Measurements from ENCODE around the gene CCDC197.

Gene CCDC197

GRCh38 chr14:93980456-93981201 is 16.5 kb upstream of the CCDC197 start:
- TF ChIP-seq, protein P1, sequence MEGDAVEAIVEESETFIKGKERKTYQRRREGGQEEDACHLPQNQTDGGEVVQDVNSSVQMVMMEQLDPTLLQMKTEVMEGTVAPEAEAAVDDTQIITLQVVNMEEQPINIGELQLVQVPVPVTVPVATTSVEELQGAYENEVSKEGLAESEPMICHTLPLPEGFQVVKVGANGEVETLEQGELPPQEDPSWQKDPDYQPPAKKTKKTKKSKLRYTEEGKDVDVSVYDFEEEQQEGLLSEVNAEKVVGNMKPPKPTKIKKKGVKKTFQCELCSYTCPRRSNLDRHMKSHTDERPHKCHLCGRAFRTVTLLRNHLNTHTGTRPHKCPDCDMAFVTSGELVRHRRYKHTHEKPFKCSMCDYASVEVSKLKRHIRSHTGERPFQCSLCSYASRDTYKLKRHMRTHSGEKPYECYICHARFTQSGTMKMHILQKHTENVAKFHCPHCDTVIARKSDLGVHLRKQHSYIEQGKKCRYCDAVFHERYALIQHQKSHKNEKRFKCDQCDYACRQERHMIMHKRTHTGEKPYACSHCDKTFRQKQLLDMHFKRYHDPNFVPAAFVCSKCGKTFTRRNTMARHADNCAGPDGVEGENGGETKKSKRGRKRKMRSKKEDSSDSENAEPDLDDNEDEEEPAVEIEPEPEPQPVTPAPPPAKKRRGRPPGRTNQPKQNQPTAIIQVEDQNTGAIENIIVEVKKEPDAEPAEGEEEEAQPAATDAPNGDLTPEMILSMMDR (IDR thresholded peaks at IDR 0.05; ENCODE audit: extremely low read depth, missing control alignments), result no peak
- no peak for DNase-seq (ENCODE audit: low spot score)

DNA sequence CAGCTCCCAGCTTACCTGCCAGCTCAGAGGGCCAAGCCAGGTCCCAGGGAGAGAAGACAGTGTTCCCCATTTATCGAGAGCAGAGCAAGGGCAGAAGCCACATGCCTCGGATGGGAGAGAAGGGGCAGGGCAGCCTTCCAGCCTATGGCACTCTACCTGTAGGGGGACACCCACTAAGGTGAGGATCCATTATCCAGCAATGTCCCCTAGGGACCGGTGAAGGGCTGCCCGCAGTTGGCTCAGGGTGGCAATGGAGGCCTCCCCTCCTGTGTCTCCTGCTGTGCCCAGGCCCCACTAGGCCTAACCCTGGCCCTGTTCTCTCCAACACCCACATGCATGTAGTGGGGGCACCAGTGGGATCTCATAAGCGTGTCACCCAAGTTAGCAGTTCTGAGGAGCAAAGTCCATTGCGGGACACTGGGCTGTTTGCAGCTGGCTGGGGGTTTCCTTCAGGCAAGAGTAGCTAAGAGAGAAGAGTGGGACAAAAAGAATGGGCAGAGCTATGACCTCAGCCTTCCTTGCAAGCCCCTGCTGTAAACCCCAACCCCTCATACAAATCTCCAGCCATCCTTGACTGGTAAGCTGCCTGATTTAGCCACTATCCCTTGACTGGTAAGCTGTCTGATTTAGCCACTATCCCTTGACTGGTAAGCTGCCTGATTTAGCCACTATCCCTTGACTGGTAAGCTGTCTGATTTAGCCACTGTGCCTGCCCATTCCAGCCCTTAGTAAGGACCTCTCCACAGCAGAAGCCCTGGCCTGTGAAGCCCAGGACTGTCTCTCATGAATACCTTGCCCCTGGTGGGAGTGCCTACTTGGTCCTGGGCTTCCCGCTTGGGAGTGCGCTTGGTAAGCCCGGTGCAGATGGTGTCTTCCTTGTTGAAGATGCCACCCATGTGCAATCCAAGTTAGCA is 15.5 kb upstream of the CCDC197 start:
- TF ChIP-seq, protein P1 (IDR thresholded peaks at IDR 0.05; ENCODE audit: extremely low read depth, missing control alignments), result no peak
- DNase-seq (ENCODE audit: low spot score), result no peak

DNA sequence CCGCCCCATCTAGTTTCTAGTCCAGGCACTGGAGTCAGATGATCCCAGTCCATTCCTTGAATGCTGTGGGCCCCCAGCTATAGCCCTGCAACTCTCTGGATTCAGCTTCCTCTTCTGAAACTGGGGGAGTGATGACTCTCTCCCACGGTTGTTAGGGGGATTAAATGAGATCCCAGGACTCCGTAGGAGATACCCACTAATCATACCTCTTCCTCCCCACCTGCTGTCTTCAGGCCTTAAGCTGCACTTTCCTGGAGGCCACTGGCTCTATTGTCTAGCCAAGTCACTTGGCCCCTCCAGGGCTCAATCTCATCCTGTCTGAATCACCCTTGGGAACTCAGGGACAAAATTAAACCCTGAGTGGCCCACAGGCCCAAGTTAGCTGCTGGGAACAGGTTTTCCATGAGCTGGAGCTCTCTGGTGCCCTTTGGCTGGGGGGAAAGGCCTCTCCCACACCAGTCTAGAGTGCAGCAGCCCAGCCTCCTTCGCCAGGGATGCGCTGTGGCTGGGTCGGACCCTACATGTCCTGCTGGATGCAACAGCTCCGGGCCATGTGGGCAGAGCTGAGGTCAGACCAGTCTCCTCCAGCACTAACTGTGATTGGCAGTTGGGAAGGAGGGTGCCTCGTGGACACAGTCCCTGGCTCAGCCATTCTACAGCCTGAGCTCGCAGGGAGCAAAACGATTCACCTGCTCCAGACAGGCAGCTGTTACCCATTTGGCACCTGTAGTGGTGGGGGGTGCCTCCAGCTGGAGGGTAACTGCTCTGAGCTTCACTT is 14.7 kb upstream of the CCDC197 start:
- no peak for DNase-seq (ENCODE audit: low spot score)
- TF ChIP-seq, protein P1 (IDR thresholded peaks at IDR 0.05; ENCODE audit: extremely low read depth, missing control alignments), result no peak

GRCh38 chr14:93984070-93984469 is 13.0 kb upstream of the CCDC197 start:
- DNase-seq (ENCODE audit: low spot score), result no peak
- TF ChIP-seq, protein P1 (IDR thresholded peaks at IDR 0.05; ENCODE audit: extremely low read depth, missing control alignments), result no peak

GRCh38 chr14:93984987-93985410 is 12.1 kb upstream of the CCDC197 start:
- TF ChIP-seq, protein P1 (IDR thresholded peaks at IDR 0.05; ENCODE audit: extremely low read depth, missing control alignments), result peak; percentile 18
- DNase-seq (ENCODE audit: low spot score), result no peak

DNA sequence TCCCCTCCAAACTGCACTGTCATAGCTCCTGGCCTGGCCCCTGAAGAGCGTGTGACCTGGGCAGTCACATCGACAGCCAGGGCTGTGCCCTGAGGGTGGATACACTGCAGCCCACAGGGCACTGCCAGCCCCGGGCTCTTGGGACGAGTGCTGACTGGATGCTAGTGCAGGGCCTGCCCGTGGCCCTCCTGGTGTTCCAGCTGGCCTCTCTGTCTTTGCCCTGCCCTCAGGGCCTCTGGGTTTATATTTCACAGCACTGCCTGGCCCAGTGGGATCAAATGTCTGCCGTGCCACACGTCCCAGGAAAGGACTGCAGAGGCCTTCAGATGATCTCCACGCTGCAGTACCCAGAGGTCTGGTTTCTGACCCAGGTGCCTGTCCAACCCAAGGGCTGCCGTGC is 10.1 kb upstream of the CCDC197 start:
- no peak for DNase-seq (ENCODE audit: low spot score)
- TF ChIP-seq, protein P1 (IDR thresholded peaks at IDR 0.05; ENCODE audit: extremely low read depth, missing control alignments), result no peak

Measured in GM20000 (cell line).